ENCODE results near the gene APH1A. TPM values are rescaled to one million over a fixed set of nuclear protein-coding genes. Genes with fewer than 3 reads are reported as not detected.
A peak's percentile ranks its signal among the peaks of the same experiment; 100 is the strongest.

Gene APH1A
- total RNA-seq, 1 donor from 2014 or later, result 49.3 TPM

DNA sequence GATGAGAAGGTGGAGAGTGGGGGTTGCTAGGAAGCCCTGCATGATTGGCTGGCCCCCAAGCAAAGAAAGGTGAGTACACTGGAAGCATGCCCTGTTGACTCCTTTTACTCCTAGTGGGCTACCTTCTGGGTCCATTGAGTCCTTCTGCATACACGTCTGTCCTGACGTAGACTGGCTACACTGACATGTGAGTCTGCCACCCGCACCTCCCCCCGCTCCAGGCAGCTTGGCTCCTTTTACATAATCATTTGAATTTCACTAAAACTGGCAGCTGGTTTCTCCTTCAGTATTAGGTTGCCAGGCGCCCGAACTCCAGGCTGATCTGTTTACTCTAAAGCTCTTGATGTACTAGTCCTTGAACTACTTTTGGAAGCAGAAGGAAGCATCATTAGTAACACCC is 33.5 kb upstream of the APH1A start:
- no peak overlapping the region for H3K27ac ChIP-seq (replicated peaks)
- TF ChIP-seq, protein P1, sequence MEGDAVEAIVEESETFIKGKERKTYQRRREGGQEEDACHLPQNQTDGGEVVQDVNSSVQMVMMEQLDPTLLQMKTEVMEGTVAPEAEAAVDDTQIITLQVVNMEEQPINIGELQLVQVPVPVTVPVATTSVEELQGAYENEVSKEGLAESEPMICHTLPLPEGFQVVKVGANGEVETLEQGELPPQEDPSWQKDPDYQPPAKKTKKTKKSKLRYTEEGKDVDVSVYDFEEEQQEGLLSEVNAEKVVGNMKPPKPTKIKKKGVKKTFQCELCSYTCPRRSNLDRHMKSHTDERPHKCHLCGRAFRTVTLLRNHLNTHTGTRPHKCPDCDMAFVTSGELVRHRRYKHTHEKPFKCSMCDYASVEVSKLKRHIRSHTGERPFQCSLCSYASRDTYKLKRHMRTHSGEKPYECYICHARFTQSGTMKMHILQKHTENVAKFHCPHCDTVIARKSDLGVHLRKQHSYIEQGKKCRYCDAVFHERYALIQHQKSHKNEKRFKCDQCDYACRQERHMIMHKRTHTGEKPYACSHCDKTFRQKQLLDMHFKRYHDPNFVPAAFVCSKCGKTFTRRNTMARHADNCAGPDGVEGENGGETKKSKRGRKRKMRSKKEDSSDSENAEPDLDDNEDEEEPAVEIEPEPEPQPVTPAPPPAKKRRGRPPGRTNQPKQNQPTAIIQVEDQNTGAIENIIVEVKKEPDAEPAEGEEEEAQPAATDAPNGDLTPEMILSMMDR (IDR thresholded peaks at IDR 0.05; ENCODE audit: borderline replicate concordance), result no peak
- H3K36me3 ChIP-seq, result peaks cover 77% of the 10 kb centered on the region
- H3K4me1 ChIP-seq, result no peaks in the 10 kb centered on the region
- no peaks in the 10 kb centered on the region for H3K27me3 ChIP-seq (ENCODE audit: low read depth)
- no peaks in the 10 kb centered on the region for H3K9me3 ChIP-seq (replicated peaks)
- no peak for DNase-seq
- no peak overlapping the region for H3K4me3 ChIP-seq
- intact Hi-C loops (cut with micrococcal nuclease), result no loop called here

DNA sequence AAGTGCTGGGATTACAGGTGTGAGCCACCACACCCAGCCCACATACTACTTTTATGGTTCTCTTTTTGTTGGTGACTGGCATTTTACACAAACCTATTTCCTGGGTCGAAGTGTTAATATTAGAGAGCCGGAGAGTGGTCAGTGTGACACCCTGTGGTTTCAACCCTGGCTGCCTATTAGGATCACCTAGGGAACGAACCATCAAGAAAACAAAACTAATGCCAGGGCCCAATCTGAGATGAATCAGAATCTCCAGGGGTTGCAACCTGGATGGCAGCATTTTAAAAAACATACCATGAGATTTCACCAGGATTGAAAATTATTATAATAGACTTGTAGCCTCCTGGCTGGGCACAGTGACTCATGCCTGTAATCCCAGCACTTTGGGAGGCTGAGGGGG is 30.9 kb upstream of the APH1A start:
- Histone ChIP-seq H3K27ac (replicated peaks) (no peak overlapping the region), H3K36me3 (peaks cover 70% of the 10 kb centered on the region), H3K9me3 (replicated peaks) (no peaks in the 10 kb centered on the region), H3K27me3 (ENCODE audit: low read depth) (no peaks in the 10 kb centered on the region), H3K4me3 (no peak overlapping the region), H3K4me1 (peaks cover 11% of the 10 kb centered on the region)
- intact Hi-C loops (cut with micrococcal nuclease), result no loop called here
- DNase-seq, result no peak
- TF ChIP-seq, protein P1 (IDR thresholded peaks at IDR 0.05; ENCODE audit: borderline replicate concordance), result no peak

DNA sequence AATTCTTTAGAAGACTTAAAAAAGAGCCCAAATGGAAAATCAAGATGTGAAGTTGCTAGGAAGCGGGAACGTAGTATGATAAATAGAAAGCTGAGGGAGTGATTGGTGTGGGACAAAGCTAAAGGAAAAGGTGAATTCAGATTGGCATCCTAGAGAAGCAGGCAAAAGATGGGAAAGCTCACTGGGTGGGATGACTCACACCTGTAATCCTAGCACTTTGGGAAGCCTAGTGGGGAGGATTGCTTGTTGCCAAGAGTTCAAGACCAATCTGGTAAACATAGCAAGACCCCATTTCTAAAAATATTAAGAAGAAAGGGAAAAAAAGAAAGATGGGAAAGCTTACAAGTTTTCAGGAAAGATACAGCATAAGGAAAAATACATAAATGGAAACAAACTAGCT is 26.7 kb upstream of the APH1A start:
- intact Hi-C loops (cut with micrococcal nuclease), result no loop called here

DNA sequence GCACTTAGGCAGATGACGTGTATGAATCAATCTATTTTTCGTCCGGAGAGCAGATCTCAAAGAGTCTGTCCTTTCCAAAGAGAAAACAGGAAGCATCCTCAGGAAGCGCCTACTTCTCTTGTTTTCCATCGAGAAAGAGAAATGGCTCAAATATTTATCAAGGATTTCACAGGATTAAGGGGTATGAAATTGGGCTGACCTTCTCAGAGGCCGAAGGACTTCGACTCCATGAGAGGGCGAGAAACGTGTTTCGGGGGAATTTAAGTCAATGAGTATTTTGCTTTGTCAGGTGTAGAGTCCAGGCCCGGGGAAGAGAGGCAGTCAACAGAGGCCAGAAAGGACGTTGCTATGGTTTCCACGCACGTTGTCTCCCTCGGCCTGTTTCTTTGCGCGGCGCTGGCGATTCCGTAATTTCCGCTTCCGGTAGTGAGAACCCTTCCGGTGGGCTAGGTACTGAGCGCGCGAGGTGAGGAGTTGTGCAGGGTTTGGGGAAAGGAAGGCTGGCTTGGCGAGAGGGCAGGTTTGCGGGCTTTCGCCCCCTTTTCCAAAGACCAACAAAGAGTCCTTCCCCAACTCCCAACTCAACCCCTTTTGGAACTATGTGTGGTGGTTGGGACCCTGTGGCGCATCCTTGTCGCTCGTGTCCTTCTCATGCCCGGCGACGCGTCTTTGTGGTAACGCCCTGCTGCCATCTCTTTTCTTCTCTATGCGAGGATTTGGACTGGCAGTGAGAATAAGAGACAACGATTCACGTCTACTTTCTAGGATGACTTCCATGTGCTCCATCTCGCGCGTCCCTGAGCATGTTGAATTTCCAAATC is 24.8 kb upstream of the APH1A start, which contains the start of gene MRPS21:
MRPS21 (plus strand) TSS at position 429 of the 821 bp plus-strand sequence. CDS start 506 bp downstream, outside the sequence.
- no peaks in the 10 kb centered on the region for H3K9me3 ChIP-seq (replicated peaks)
- peak; percentile 87 for DNase-seq
- no peaks in the 10 kb centered on the region for H3K27me3 ChIP-seq (ENCODE audit: low read depth)
- peak within 1 kb of the TSS; percentile 90 for H3K27ac ChIP-seq (replicated peaks)
- H3K4me3 ChIP-seq, result peak within 1 kb of the TSS; percentile 85
- peaks cover 24% of the 10 kb centered on the region for H3K36me3 ChIP-seq
- TF ChIP-seq, protein P1 (IDR thresholded peaks at IDR 0.05; ENCODE audit: borderline replicate concordance), result no peak
- intact Hi-C loops (cut with micrococcal nuclease), result no loop called here
- H3K4me1 ChIP-seq, result peaks cover 29% of the 10 kb centered on the region

More for the DNA sequence above, 26.7 kb upstream of the APH1A start:
- H3K36me3 ChIP-seq, result peaks cover 42% of the 10 kb centered on the region
- no peak for DNase-seq
- H3K9me3 ChIP-seq (replicated peaks), result no peaks in the 10 kb centered on the region
- no peaks in the 10 kb centered on the region for H3K27me3 ChIP-seq (ENCODE audit: low read depth)
- H3K4me1 ChIP-seq, result peaks cover 29% of the 10 kb centered on the region
- TF ChIP-seq, protein P1 (IDR thresholded peaks at IDR 0.05; ENCODE audit: borderline replicate concordance), result no peak
- H3K4me3 ChIP-seq, result no peak overlapping the region
- H3K27ac ChIP-seq (replicated peaks), result no peak overlapping the region

DNA sequence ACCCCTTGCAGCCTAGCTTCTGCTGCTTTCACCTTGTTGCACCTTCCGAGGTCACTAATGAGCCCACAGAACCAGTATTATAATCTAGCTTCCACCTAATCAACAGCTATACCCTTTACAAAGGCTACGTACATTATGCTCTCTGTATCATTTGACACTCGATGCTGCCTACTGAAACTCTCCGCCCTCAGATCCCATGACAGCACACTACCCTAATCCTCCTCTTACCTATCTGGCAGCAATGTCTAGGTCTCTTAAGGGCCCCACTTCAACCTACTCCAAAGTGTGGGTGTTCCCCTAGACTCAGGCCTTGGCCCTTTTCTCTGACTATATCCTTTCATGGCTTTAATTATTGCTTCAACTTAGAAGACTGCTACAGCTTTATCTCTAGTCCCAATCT is 20.0 kb upstream of the APH1A start:
- no peak for DNase-seq
- Histone ChIP-seq H3K27ac (replicated peaks) (no peak overlapping the region), H3K4me1 (peaks cover 16% of the 10 kb centered on the region), H3K9me3 (replicated peaks) (no peaks in the 10 kb centered on the region), H3K4me3 (no peak overlapping the region), H3K27me3 (ENCODE audit: low read depth) (no peaks in the 10 kb centered on the region), H3K36me3 (peaks cover 24% of the 10 kb centered on the region)
- intact Hi-C loops (cut with micrococcal nuclease), result no loop called here
- TF ChIP-seq, protein P1 (IDR thresholded peaks at IDR 0.05; ENCODE audit: borderline replicate concordance), result no peak
